GM12878 (cell line): Measurements from ENCODE around the gene CWF19L2. TPM values are rescaled to one million over a fixed set of nuclear protein-coding genes. Genes with fewer than 3 reads are reported as not detected.

Experiments used
- ATAC-seq: fragments of 200-7000 bp; cut with Tn5 transposase; 3 replicates; pipeline ENCODE4 v1.9.1; 2020; ENCODE audit warnings: mild to moderate bottlenecking, moderate library complexity
- BruUV-seq: library from RNA; stranded (reverse); fragments of 400-500 nt; replicated peaks from 2 replicates; lab custom pipeline; 2021; lab: Mats Ljungman, UMichigan
- CTCF ChIA-PET: fragments of 300-600 bp; sonication (Branson Sonifier 250); formaldehyde crosslinking; extraction: SDS; loops from one replicate; lab custom pipeline; 2021; ENCODE audit warnings: inconsistent platforms; lab: Yijun Ruan, JAX
- POLR2A ChIA-PET: fragments of 350-600 bp; formaldehyde crosslinking; extraction: SDS; loops from one replicate; lab custom pipeline; 2021; ENCODE audit warnings: inconsistent platforms; lab: Charles Lee
- RAD21 ChIA-PET: fragments of 300-600 bp; sonication (Branson Sonifier 250); formaldehyde crosslinking; loops from one replicate; lab custom pipeline; 2023; ENCODE audit warnings: antibody characterized with exemption; ENCODE audit not compliant: unreplicated experiment; lab: Charles Lee
- SMC1A ChIA-PET: fragments of 300-600 bp; sonication (Branson Sonifier 250); formaldehyde crosslinking; loops from one replicate; lab custom pipeline; 2023; ENCODE audit not compliant: unreplicated experiment, uncharacterized antibody; lab: Charles Lee
- DNase-seq: peaks from one replicate; pipeline ENCODE4 v3.0.0-alpha.2; 2011; ENCODE audit warnings: low read depth, low spot score
- FAIRE-seq: peaks from 3 replicates; lab custom pipeline; 2011; peaks lifted over from hg19 to GRCh38; lab: Jason Lieb, UNC
- H2AFZ ChIP-seq: 2 replicates; pipeline ENCODE4 v1.6.0; 2011; ENCODE audit warnings: low read depth, low read length, control low read depth; ENCODE audit not compliant: control insufficient read depth
- H3K27ac ChIP-seq: 2 replicates; pipeline ENCODE4 v1.5.1; 2011; ENCODE audit warnings: control low read depth; ENCODE audit not compliant: control insufficient read depth, insufficient read depth
- H3K27me3 ChIP-seq, 2 experiments: replicated peaks in 1 of 2; 2 replicates each; pipeline versions ENCODE4 v1.6.0 to v1.6.1; 2011; ENCODE audit warnings: low read length in 1 of 2; ENCODE audit not compliant: control insufficient read depth in 2 of 2, insufficient read depth in 2 of 2
- H3K36me3 ChIP-seq, 2 experiments: 2 replicates each; pipeline ENCODE4 v1.5.1; 2011; ENCODE audit warnings: low read length in 1 of 2; ENCODE audit not compliant: control insufficient read depth in 2 of 2, insufficient read depth in 2 of 2
- H3K4me1 ChIP-seq: 2 replicates; pipeline ENCODE4 v1.6.1; 2011; ENCODE audit warnings: mild to moderate bottlenecking, low read length, moderate library complexity, mixed read lengths; ENCODE audit not compliant: control insufficient read depth, insufficient read depth
- H3K4me2 ChIP-seq: 2 replicates; pipeline ENCODE4 v1.6.0; 2011; ENCODE audit warnings: control low read depth; ENCODE audit not compliant: control insufficient read depth, insufficient read depth
- H3K4me3 ChIP-seq: fragments of 200-600 bp; sonication (generic); 2 replicates; pipeline ENCODE4 v1.5.1; 2016
- H3K79me2 ChIP-seq: 2 replicates; pipeline ENCODE4 v1.6.0; 2011; ENCODE audit warnings: low read length; ENCODE audit not compliant: control insufficient read depth, insufficient read depth
- H3K9ac ChIP-seq: 2 replicates; pipeline ENCODE4 v1.8.0; 2011; ENCODE audit warnings: low read length, control low read depth, mixed read lengths; ENCODE audit not compliant: control insufficient read depth, insufficient read depth
- H3K9me3 ChIP-seq: replicated peaks from 3 replicates; pipeline ENCODE4 v1.5.1; 2011; ENCODE audit warnings: mild to moderate bottlenecking, low read length; ENCODE audit not compliant: control insufficient read depth, insufficient read depth
- H4K20me1 ChIP-seq: 2 replicates; pipeline ENCODE4 v1.6.0; 2011; ENCODE audit not compliant: control insufficient read depth, insufficient read depth
- E4F1 ChIP-seq: fragments of 450-650 bp; IDR thresholded peaks from 2 replicates; pipeline ENCODE4 v1.6.1; 2018; ENCODE audit warnings: borderline replicate concordance, mild to moderate bottlenecking; ENCODE audit not compliant: partially characterized antibody
- ELK1 ChIP-seq: IDR thresholded peaks from 2 replicates; pipeline ENCODE4 v1.6.1; 2012; ENCODE audit warnings: low read depth, low read length, improper control_type of control experiment
- EZH2 ChIP-seq: IDR thresholded peaks from 2 replicates; pipeline ENCODE4 v1.6.1; 2012; ENCODE audit warnings: low read depth, mild to moderate bottlenecking, control low read depth, inconsistent platforms, low read length, borderline replicate concordance; ENCODE audit not compliant: control insufficient read depth
- HCFC1 ChIP-seq: fragments of 150-350 bp; IDR thresholded peaks from 2 replicates; pipeline ENCODE4 v1.6.1; 2014; ENCODE audit warnings: low read length
- KDM1A ChIP-seq: fragments of 200-600 bp; sonication (generic); IDR thresholded peaks from 2 replicates; pipeline ENCODE4 v1.6.1; 2016; ENCODE audit warnings: borderline replicate concordance
- KLF5 ChIP-seq: fragments of 450-650 bp; IDR thresholded peaks from 2 replicates; pipeline ENCODE4 v1.6.1; 2014; ENCODE audit warnings: mild to moderate bottlenecking; ENCODE audit not compliant: partially characterized antibody
- NBN ChIP-seq: fragments of 450-650 bp; IDR thresholded peaks from 2 replicates; pipeline ENCODE4 v1.6.1; 2016
- NFIC ChIP-seq: IDR thresholded peaks from 2 replicates; pipeline ENCODE4 v1.6.1; 2012; ENCODE audit warnings: low read depth, mild to moderate bottlenecking, inconsistent platforms, low read length, moderate library complexity
- NKRF ChIP-seq: fragments of 450-650 bp; conservative IDR thresholded peaks from 2 replicates; pipeline ENCODE4 v1.6.1; 2017; ENCODE audit warnings: mild to moderate bottlenecking, moderate library complexity
- PAX8 ChIP-seq: fragments of 450-650 bp; IDR thresholded peaks from 2 replicates; pipeline ENCODE4 v1.6.1; 2017; ENCODE audit warnings: mild to moderate bottlenecking, moderate library complexity
- RELB ChIP-seq: fragments of 450-650 bp; IDR thresholded peaks from 2 replicates; pipeline ENCODE4 v1.6.1; 2017; ENCODE audit warnings: low read depth, mild to moderate bottlenecking, moderate library complexity
- SIN3A ChIP-seq: IDR thresholded peaks from 2 replicates; pipeline ENCODE4 v1.6.1; 2012; ENCODE audit warnings: low read depth, low read length, improper control_type of control experiment
- TAF1 ChIP-seq: IDR thresholded peaks from 2 replicates; pipeline ENCODE4 v1.6.1; 2011; ENCODE audit warnings: mild to moderate bottlenecking, low read depth, low read length, borderline replicate concordance
- ZNF384 ChIP-seq: IDR thresholded peaks from 2 replicates; pipeline ENCODE4 v1.6.1; 2012; ENCODE audit warnings: low read depth, mild to moderate bottlenecking, low read length, improper control_type of control experiment, borderline replicate concordance
- ZNF622 ChIP-seq: fragments of 450-650 bp; IDR thresholded peaks from 2 replicates; pipeline ENCODE4 v1.6.1; 2017; ENCODE audit warnings: mild to moderate bottlenecking, inconsistent platforms
- ZSCAN29 ChIP-seq: fragments of 450-650 bp; IDR thresholded peaks from 2 replicates; pipeline ENCODE4 v1.6.1; 2017; ENCODE audit warnings: mild to moderate bottlenecking, moderate library complexity
- ZZZ3 ChIP-seq: IDR thresholded peaks from 2 replicates; pipeline ENCODE4 v1.6.1; 2011; ENCODE audit warnings: low read depth; ENCODE audit not compliant: control insufficient read depth, insufficient read length
- WGBS: methylation state at CpG from one replicate; pipeline ENCODE4 v1.1.6; 2016; ENCODE audit warnings: low lambda C conversion rate; ENCODE audit not compliant: insufficient replicate concordance, insufficient coverage; ENCODE audit errors: missing lambda C conversion rate; 5-methylcytosine and 5-hydroxymethylcytosine counted together
- in situ Hi-C: fragments of 300-500 bp; cut with MboI; formaldehyde crosslinking; loops from 9 replicates; pipeline ENCODE4 v1.14.3; 2018; ENCODE audit warnings: mixed read lengths
- intact Hi-C: fragments of 100-400 bp; cut with micrococcal nuclease; formaldehyde crosslinking; loops from one replicate; pipeline ENCODE4 v1.14.2; 2022; ENCODE audit not compliant: unreplicated experiment
- polyA plus RNA-seq, 11 experiments: library from polyadenylated mRNA; depleted of rRNA in 4 of 11; unstranded in 6 of 11; stranded (reverse) in 5 of 11; fragments of >200 nt; fragmentation: Nextera tagmentation in 4 of 11; fragmentation: Illumina TruSeq in 1 of 11; extraction: Ambion mirVana in 4 of 11; extraction: Trizol in 1 of 11; gene quantifications; 1 replicate in 1 of 11; 2 replicates in 10 of 11; pipeline versions ENCODE4 v1.2.1 to v1.2.3, GENCODE V29; 2011 to 2016; ENCODE audit warnings: inconsistent platforms in 2 of 11, missing spikeins in 2 of 11, low read depth in 1 of 11
- total RNA-seq, 4 experiments: library from RNA; depleted of rRNA in 3 of 4; stranded (reverse); fragments of >200 nt in 3 of 4; fragmentation: Illumina TruSeq in 1 of 4; extraction: Trizol in 1 of 4; gene quantifications; 2 replicates each; pipeline versions ENCODE4 v1.2.1 to v1.2.3, GENCODE V29; 2013 to 2021

Gene CWF19L2
- total and polyA plus RNA-seq, 10 of the 15 experiments (the other 5 are each of a cell fraction or from before 2014, with no cell fraction given): 4.5 to 18.8 (median 7.2) TPM

GRCh38 chr11:107293677-107294344 lies 163.8 kb downstream of the CWF19L2 start (continued):
- TF ChIP-seq ELK1: no peak
- TF ChIP-seq, all 136 proteins: peak for 0

GRCh38 chr11:107282195-107282594 lies 175.4 kb downstream of the CWF19L2 start:
- Histone ChIP-seq H3K4me2 (no peak overlapping the region), H3K9ac (no peak overlapping the region), H3K27me3 (no peaks in the 10 kb centered on the region), H3K79me2 (no peaks in the 10 kb centered on the region), H2AFZ (no peak overlapping the region), H3K9me3 (no peaks in the 10 kb centered on the region), H4K20me1 (no peaks in the 10 kb centered on the region), H3K36me3 (no peaks in the 10 kb centered on the region), H3K27ac (no peak overlapping the region), H3K4me1 (no peaks in the 10 kb centered on the region), H3K4me3 (no peak overlapping the region)
- RAD21 ChIA-PET: no interaction called here
- POLR2A ChIA-PET: no interaction called here
- in situ Hi-C loops (no loop called here), intact Hi-C loops (no loop called here)
- no peak for FAIRE-seq
- SMC1A ChIA-PET: no interaction called here
- 100% methylated on average over 1 of the region's 1 CpG for WGBS
- CTCF ChIA-PET: no interaction called here
- DNase-seq: no peak
- BruUV-seq: no TSS peak
- no peak for ATAC-seq
- TF ChIP-seq KLF5: no peak
- no peak for TF ChIP-seq ZSCAN29
- TF ChIP-seq PAX8: no peak
- TF ChIP-seq TAF1: no peak
- no peak for TF ChIP-seq NKRF
- TF ChIP-seq KDM1A: no peak
- no peak for TF ChIP-seq RELB
- no peak for TF ChIP-seq HCFC1
- no peak for TF ChIP-seq NFIC
- no peak for TF ChIP-seq NBN
- no peak for TF ChIP-seq ZNF384
- TF ChIP-seq ZNF622: no peak
- TF ChIP-seq ZZZ3: no peak
- no peak for TF ChIP-seq EZH2
- TF ChIP-seq E4F1: no peak
- no peak for TF ChIP-seq SIN3A
